ENCODE results near the gene SLC2A1. TPM values are rescaled to one million over a fixed set of nuclear protein-coding genes. Genes with fewer than 3 reads are reported as not detected.

Gene SLC2A1
- polyA plus RNA-seq, 1 donor (not counting 4 experiments of a cell fraction or from before 2014, with no cell fraction given) = 689 TPM

DNA sequence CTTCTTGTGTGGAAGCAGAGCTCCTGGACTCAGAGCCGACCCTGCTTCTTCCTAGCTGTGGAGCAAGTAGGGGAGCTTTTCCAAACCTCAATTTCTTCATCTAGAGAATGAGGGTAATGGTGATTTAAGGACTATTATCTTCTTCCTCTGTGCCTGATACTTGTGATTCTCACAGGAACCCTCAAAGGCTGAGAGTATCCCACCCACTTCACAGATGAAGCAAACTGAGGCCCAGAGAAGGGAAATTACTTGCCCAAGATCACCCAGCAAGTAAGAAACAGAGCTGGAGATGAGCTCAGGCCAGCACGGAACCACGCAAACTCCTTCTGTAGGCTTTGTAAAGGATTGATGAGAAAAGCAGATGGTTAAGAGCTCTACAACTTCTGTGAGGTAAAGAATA lies 15.1 kb upstream of the SLC2A1 start:
- no peak overlapping the region for H3K4me2 ChIP-seq (ENCODE audit: control insufficient read depth, extremely low read depth, insufficient read depth, low read depth, low read length)
- TF ChIP-seq EZH2 (IDR thresholded peaks at IDR 0.05; ENCODE audit: low read length) = no peak
- TF ChIP-seq, protein P1, sequence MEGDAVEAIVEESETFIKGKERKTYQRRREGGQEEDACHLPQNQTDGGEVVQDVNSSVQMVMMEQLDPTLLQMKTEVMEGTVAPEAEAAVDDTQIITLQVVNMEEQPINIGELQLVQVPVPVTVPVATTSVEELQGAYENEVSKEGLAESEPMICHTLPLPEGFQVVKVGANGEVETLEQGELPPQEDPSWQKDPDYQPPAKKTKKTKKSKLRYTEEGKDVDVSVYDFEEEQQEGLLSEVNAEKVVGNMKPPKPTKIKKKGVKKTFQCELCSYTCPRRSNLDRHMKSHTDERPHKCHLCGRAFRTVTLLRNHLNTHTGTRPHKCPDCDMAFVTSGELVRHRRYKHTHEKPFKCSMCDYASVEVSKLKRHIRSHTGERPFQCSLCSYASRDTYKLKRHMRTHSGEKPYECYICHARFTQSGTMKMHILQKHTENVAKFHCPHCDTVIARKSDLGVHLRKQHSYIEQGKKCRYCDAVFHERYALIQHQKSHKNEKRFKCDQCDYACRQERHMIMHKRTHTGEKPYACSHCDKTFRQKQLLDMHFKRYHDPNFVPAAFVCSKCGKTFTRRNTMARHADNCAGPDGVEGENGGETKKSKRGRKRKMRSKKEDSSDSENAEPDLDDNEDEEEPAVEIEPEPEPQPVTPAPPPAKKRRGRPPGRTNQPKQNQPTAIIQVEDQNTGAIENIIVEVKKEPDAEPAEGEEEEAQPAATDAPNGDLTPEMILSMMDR (optimal IDR thresholded peaks at IDR 0.05 in 1 of 3, IDR thresholded peaks at IDR 0.05 in 1 of 3, conservative IDR thresholded peaks at IDR 0.05 in 1 of 3; ENCODE audit: extremely low read depth in 1 of 3, insufficient read depth in 2 of 3, low read length in 3 of 3) = no peak
- no peaks in the 10 kb centered on the region for H3K9me3 ChIP-seq (ENCODE audit: control insufficient read depth, low read depth, low read length)
- H3K36me3 ChIP-seq (ENCODE audit: control insufficient read depth in 2 of 2, extremely low read depth in 1 of 2, insufficient read depth in 2 of 2, low read length in 2 of 2) = peaks cover 0 to 23% of the 10 kb centered on the region in 2 experiments
- DNase-seq (ENCODE audit: low read depth, low spot score) (no peak), FAIRE-seq (no peak)
- no peak overlapping the region for H3K9ac ChIP-seq (ENCODE audit: control insufficient read depth, extremely low read depth, insufficient read depth, low read length)
- no peaks in the 10 kb centered on the region for H4K20me1 ChIP-seq (ENCODE audit: control insufficient read depth, extremely low read depth, insufficient read depth, low read length)
- no peaks in the 10 kb centered on the region for H3K27me3 ChIP-seq (ENCODE audit: control insufficient read depth, extremely low read depth, insufficient read depth, low read length)
- H3K27ac ChIP-seq (ENCODE audit: control insufficient read depth, insufficient read depth, low read length) = no peak overlapping the region
- H3K9me1 ChIP-seq (ENCODE audit: control insufficient read depth, extremely low read depth, insufficient read depth, low read length) = no peaks in the 10 kb centered on the region
- no peaks in the 10 kb centered on the region for H3K79me2 ChIP-seq (ENCODE audit: control insufficient read depth, insufficient read depth, low read length)
- no peak overlapping the region for H2AFZ ChIP-seq (ENCODE audit: control insufficient read depth, low read length)
- H3K4me1 ChIP-seq (ENCODE audit: control insufficient read depth, extremely low read depth, insufficient read depth, low read length) = no peaks in the 10 kb centered on the region
- dilution Hi-C loops (cut with MboI; ENCODE audit: extremely low pct_ligation_motif_present, low sequenced_read_pairs) = no loop called here
- H3K4me3 ChIP-seq (ENCODE audit: control insufficient read depth in 2 of 3, extremely low read depth in 1 of 3, insufficient read depth in 2 of 3, low read depth in 1 of 3, low read length in 3 of 3) = no peak overlapping the region

DNA sequence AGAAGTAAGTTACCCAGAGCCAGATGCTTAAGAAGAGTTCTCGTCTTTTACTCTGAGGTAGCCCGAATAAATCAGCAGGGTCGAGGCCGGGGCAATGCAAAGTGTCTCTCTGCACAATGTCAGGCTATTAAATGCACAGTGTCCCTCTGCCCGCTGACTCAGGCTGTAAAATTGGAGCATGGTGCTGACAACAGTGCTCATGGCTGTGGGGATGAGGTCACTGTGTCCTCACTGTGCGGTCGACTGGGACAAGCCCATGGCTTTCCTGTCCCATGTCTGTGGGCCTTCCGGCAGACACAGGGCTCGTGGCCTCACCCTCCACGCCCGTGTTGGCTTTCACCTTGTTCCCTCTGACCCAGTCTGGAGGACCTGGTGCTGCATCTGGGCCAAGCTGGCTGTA lies 14.6 kb upstream of the SLC2A1 start:
- peaks cover 0 to 20% of the 10 kb centered on the region in 2 experiments for H3K36me3 ChIP-seq (ENCODE audit: control insufficient read depth in 2 of 2, extremely low read depth in 1 of 2, insufficient read depth in 2 of 2, low read length in 2 of 2)
- no peak overlapping the region for H2AFZ ChIP-seq (ENCODE audit: control insufficient read depth, low read length)
- dilution Hi-C loops (cut with MboI; ENCODE audit: extremely low pct_ligation_motif_present, low sequenced_read_pairs) = no loop called here
- H3K4me3 ChIP-seq (ENCODE audit: control insufficient read depth in 2 of 3, extremely low read depth in 1 of 3, insufficient read depth in 2 of 3, low read depth in 1 of 3, low read length in 3 of 3) = no peak overlapping the region
- DNase-seq (ENCODE audit: low read depth, low spot score) (no peak), FAIRE-seq (no peak)
- no peak overlapping the region for H3K27ac ChIP-seq (ENCODE audit: control insufficient read depth, insufficient read depth, low read length)
- TF ChIP-seq, protein P1 (optimal IDR thresholded peaks at IDR 0.05 in 1 of 3, IDR thresholded peaks at IDR 0.05 in 1 of 3, conservative IDR thresholded peaks at IDR 0.05 in 1 of 3; ENCODE audit: extremely low read depth in 1 of 3, insufficient read depth in 2 of 3, low read length in 3 of 3) = no peak
- no peak for TF ChIP-seq EZH2 (IDR thresholded peaks at IDR 0.05; ENCODE audit: low read length)
- no peaks in the 10 kb centered on the region for H3K27me3 ChIP-seq (ENCODE audit: control insufficient read depth, extremely low read depth, insufficient read depth, low read length)
- H3K79me2 ChIP-seq (ENCODE audit: control insufficient read depth, insufficient read depth, low read length) = no peaks in the 10 kb centered on the region
- no peak overlapping the region for H3K4me2 ChIP-seq (ENCODE audit: control insufficient read depth, extremely low read depth, insufficient read depth, low read depth, low read length)
- H4K20me1 ChIP-seq (ENCODE audit: control insufficient read depth, extremely low read depth, insufficient read depth, low read length) = no peaks in the 10 kb centered on the region
- H3K9ac ChIP-seq (ENCODE audit: control insufficient read depth, extremely low read depth, insufficient read depth, low read length) = no peak overlapping the region
- H3K9me1 ChIP-seq (ENCODE audit: control insufficient read depth, extremely low read depth, insufficient read depth, low read length) = no peaks in the 10 kb centered on the region
- no peaks in the 10 kb centered on the region for H3K4me1 ChIP-seq (ENCODE audit: control insufficient read depth, extremely low read depth, insufficient read depth, low read length)
- H3K9me3 ChIP-seq (ENCODE audit: control insufficient read depth, low read depth, low read length) = no peaks in the 10 kb centered on the region
